Brain microvascular endothelial cell (primary cell): ENCODE measurements around the gene CCDC102A.
A peak's percentile ranks its signal among the peaks of the same experiment; 100 is the strongest.

ENCODE experiments used
- DNase-seq: peaks from one replicate; pipeline ENCODE4 v3.0.0-alpha.2; 2020
- H3K27ac ChIP-seq: fragments of 250-450 bp; sonication (Bioruptor Pico); 2 replicates; pipeline ENCODE4 v1.5.1; 2020; ENCODE audit warnings: mild to moderate bottlenecking, moderate library complexity
- H3K27me3 ChIP-seq: fragments of 250-450 bp; sonication (Bioruptor Pico); replicated peaks from 2 replicates; pipeline ENCODE4 v1.5.1; 2020; ENCODE audit warnings: mild to moderate bottlenecking
- H3K36me3 ChIP-seq: fragments of 250-450 bp; sonication (Bioruptor Pico); replicated peaks from 2 replicates; pipeline ENCODE4 v1.5.1; 2020; ENCODE audit warnings: mild to moderate bottlenecking
- H3K4me3 ChIP-seq: 2 replicates; pipeline ENCODE4 v1.5.1; 2011; ENCODE audit warnings: low read depth, mild to moderate bottlenecking, control low read depth, low read length, moderate library complexity
- in situ Hi-C: cut with HindIII; loops from 2 replicates; pipeline ENCODE4 v1.10.0; 2017; ENCODE audit warnings: low sequenced_read_pairs, low pct_ligation_motif_present
- TF ChIP-seq, protein P1 (sequence below): IDR thresholded peaks from 2 replicates; pipeline ENCODE4 v1.5.1; 2011; ENCODE audit warnings: low read depth, mild to moderate bottlenecking, moderate library complexity, low read length, control low read depth, inconsistent platforms; ENCODE audit errors: missing control alignments

Gene CCDC102A

GRCh38 chr16:57567691-57568090, 31.3 kb upstream of the CCDC102A start:
- in situ Hi-C loops = no loop called here
- Histone ChIP-seq H3K27ac (no peak overlapping the region), H3K27me3 (no peaks in the 10 kb centered on the region), H3K36me3 (no peaks in the 10 kb centered on the region), H3K4me3 (no peak overlapping the region)
- TF ChIP-seq, protein P1, sequence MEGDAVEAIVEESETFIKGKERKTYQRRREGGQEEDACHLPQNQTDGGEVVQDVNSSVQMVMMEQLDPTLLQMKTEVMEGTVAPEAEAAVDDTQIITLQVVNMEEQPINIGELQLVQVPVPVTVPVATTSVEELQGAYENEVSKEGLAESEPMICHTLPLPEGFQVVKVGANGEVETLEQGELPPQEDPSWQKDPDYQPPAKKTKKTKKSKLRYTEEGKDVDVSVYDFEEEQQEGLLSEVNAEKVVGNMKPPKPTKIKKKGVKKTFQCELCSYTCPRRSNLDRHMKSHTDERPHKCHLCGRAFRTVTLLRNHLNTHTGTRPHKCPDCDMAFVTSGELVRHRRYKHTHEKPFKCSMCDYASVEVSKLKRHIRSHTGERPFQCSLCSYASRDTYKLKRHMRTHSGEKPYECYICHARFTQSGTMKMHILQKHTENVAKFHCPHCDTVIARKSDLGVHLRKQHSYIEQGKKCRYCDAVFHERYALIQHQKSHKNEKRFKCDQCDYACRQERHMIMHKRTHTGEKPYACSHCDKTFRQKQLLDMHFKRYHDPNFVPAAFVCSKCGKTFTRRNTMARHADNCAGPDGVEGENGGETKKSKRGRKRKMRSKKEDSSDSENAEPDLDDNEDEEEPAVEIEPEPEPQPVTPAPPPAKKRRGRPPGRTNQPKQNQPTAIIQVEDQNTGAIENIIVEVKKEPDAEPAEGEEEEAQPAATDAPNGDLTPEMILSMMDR = no peak
- no peak for DNase-seq

- DNase-seq = no peak
- in situ Hi-C loops = no loop called here
Observed at GRCh38 chr16:57566436-57566835, 30.1 kb upstream of the CCDC102A start.

DNA sequence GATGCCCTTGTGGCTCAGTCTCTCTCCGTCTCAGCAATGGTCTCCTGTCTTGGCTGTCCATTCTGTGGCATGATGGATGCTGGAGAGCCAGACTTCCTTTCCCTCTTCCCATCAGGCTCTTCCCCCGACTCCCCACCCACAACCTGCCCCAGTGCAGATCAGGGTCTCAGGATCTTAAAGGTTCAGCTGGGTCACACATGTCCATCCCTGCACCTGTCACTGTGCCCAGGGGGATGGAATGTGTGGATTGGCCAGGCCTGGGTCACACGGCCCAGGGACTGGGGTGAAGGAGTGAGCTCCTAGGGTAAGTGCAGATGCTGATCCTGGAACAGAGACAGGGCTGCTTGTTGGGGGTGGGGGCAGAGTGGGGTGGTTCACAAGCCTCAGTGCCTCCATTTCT, 29.1 kb upstream of the CCDC102A start:
- H3K27me3 ChIP-seq = no peaks in the 10 kb centered on the region
- TF ChIP-seq, protein P1 = no peak
- no peak overlapping the region for H3K27ac ChIP-seq
- H3K36me3 ChIP-seq = no peaks in the 10 kb centered on the region
- in situ Hi-C loops = no loop called here
- DNase-seq = no peak
- no peak overlapping the region for H3K4me3 ChIP-seq

More at GRCh38 chr16:57566436-57566835, 30.1 kb upstream of the CCDC102A start:
- H3K36me3 ChIP-seq = no peaks in the 10 kb centered on the region
- no peak overlapping the region for H3K27ac ChIP-seq
- TF ChIP-seq, protein P1 = no peak
- no peaks in the 10 kb centered on the region for H3K27me3 ChIP-seq
- H3K4me3 ChIP-seq = no peak overlapping the region

DNA sequence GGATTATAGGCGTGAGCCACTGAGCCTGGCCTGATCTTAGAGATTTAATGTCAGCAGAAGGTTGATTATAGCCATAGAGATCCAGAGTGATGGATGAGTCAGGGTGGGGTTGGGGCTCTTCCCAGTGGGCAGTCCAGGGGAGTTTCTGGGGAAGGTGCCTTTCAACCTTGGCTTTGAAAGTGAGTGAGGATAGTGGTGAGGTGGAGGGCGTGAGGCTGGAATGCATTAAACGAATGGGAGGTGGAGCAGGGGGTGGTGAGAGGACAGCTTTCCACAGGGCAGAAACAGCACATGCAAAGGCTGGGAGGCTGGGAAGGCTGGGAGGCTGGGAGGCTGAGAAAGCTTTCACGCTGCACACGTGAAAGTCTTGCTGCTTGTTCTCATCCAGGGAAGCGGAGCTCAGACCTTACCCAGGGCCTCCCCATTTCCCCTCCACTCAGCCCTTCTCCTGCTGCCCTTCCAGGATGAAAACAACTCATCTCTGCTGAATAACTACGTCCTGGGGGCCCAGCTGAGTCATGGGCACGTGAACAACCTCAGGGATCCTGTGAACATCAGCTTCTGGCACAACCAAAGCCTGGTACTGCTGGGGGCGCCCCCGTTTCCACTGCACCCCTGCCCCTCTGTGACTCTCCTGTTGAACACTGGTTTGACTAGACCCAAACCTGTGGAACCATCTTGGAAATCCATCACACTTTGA, 28.4 kb upstream of the CCDC102A start:
- in situ Hi-C loops = no loop called here
- DNase-seq = peak; percentile 43
- TF ChIP-seq, protein P1 = no peak
- no peaks in the 10 kb centered on the region for H3K27me3 ChIP-seq
- H3K4me3 ChIP-seq = no peak overlapping the region
- no peaks in the 10 kb centered on the region for H3K36me3 ChIP-seq
- H3K27ac ChIP-seq = no peak overlapping the region

- Histone ChIP-seq H3K27ac (no peak overlapping the region), H3K36me3 (no peaks in the 10 kb centered on the region), H3K4me3 (no peak overlapping the region), H3K27me3 (no peaks in the 10 kb centered on the region)
- DNase-seq = no peak
- in situ Hi-C loops = no loop called here
- TF ChIP-seq, protein P1 = no peak
Observed at GRCh38 chr16:57563761-57564160, 27.4 kb upstream of the CCDC102A start.

GRCh38 chr16:57563487-57563750, 27.0 kb upstream of the CCDC102A start:
- in situ Hi-C loops = no loop called here
- H3K36me3 ChIP-seq = no peaks in the 10 kb centered on the region
- H3K27me3 ChIP-seq = peaks cover 1% of the 10 kb centered on the region
- no peak for DNase-seq
- no peak overlapping the region for H3K4me3 ChIP-seq
- TF ChIP-seq, protein P1 = no peak
- H3K27ac ChIP-seq = no peak overlapping the region
